B cell (primary cell): ENCODE measurements around the gene DNAH10.

Source experiments
- CTCF ChIP-seq: fragments of 200-600 bp; IDR thresholded peaks from one replicate; pipeline ENCODE4 v1.8.0; 2022; ENCODE audit warnings: antibody characterized with exemption, mild to moderate bottlenecking
- EZH2 ChIP-seq: IDR thresholded peaks from 2 replicates; pipeline ENCODE4 v1.6.1; 2012; ENCODE audit warnings: borderline replicate concordance, low read depth, mild to moderate bottlenecking, moderate library complexity, low read length; ENCODE audit not compliant: insufficient read depth, poor library complexity, severe bottlenecking

DNA sequence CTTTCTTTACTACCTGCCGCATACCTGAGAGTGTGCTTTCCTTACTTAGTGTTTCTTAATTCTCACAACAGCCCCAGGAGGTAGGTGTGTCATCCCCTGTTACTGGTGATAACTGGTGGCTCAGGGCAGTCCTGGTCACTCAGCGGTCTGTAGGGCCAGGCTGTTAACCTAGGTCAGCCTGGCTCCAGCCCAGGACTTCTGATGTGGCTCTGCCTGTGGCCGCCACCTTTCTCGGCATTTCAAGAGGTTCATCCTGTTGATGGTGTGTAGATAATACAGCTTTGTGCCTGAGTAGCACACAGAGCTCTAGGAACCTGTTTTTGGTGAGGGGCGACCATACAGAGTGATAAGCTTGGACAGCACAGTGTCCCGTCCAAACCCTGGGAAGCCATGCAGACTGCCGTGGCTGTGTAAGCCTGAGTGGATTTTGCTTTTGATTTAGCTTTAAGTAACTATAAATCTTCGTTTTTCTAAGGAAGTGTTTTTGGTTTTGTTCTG is 11.9 kb upstream of the DNAH10 start:
- no peak for TF ChIP-seq CTCF
- no peak for TF ChIP-seq EZH2
